ENCODE results near the gene C9orf72. TPM values are rescaled to one million over a fixed set of nuclear protein-coding genes. Genes with fewer than 3 reads are reported as not detected.

Gene C9orf72, protein sequence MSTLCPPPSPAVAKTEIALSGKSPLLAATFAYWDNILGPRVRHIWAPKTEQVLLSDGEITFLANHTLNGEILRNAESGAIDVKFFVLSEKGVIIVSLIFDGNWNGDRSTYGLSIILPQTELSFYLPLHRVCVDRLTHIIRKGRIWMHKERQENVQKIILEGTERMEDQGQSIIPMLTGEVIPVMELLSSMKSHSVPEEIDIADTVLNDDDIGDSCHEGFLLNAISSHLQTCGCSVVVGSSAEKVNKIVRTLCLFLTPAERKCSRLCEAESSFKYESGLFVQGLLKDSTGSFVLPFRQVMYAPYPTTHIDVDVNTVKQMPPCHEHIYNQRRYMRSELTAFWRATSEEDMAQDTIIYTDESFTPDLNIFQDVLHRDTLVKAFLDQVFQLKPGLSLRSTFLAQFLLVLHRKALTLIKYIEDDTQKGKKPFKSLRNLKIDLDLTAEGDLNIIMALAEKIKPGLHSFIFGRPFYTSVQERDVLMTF
- 3.3 to 5.8 TPM (median 4.8 TPM) in 5 replicates for total RNA-seq (2022; extraction: Qiagen RNA extraction; ENCODE audit: low read depth)

DNA sequence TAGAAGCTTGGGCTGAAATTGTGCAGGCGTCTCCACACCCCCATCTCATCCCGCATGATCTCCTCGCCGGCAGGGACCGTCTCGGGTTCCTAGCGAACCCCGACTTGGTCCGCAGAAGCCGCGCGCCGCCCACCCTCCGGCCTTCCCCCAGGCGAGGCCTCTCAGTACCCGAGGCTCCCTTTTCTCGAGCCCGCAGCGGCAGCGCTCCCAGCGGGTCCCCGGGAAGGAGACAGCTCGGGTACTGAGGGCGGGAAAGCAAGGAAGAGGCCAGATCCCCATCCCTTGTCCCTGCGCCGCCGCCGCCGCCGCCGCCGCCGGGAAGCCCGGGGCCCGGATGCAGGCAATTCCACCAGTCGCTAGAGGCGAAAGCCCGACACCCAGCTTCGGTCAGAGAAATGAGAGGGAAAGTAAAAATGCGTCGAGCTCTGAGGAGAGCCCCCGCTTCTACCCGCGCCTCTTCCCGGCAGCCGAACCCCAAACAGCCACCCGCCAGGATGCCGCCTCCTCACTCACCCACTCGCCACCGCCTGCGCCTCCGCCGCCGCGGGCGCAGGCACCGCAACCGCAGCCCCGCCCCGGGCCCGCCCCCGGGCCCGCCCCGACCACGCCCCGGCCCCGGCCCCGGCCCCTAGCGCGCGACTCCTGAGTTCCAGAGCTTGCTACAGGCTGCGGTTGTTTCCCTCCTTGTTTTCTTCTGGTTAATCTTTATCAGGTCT lies at the start of gene C9orf72:
Gene C9orf72 (minus strand): TSS at position 564 of the 716 bp plus-strand sequence. CDS start 6,361 bp downstream, outside the sequence.

DNA sequence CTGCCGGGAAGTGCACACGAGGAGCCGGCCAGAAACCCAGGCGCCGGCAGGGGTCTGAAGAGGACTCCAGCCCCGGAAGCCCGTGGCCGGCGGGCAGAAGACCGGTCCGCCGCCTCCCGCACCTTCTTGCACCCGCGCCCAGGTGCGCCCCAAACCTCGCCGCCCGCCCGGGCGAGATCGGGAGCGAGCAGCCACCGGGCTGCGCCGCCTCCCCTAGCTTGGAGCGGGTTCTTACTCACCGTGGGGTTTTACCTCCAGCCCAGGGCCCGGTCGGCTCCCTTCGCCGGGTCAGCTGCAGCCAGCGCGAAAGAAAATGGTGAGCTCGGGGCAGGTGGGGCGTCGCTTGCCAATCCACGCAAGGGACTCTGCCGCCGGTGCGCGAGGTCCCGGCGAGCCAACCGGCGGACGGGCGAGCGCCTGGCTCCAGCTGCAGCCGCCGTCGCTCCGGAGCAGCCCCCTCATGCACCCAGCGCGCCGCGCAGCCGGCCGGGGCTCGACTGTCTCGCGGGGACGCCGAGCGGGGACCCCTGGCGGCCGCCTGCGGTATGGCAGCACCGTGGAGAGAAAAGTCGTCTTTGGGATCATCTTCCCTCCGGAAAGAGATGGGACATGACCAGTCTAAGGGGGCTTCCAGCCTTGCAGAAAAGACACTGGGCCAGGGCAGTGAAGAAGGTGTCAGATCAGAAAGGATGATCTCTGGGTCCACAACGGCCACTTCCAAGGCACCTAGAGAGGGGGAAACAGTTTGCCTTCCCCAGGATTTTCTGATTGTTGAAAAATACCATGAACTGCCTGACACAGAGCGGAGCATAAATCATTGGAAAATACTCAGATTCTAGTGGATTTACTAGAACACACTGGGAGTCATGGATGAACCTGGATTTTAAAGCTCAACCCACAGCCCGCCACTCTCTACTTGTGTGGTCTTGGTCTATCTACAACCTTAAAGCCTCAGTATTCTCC lies 43.7 kb downstream of the C9orf72 start, which contains the start of gene MOB3B:
Gene MOB3B (minus strand): TSS at position 499 of the 963 bp plus-strand sequence. CDS start 74,264 bp downstream, outside the sequence.

GRCh38 chr9:27524236-27524635 lies 49.0 kb downstream of the C9orf72 start, which contains the start of gene IFNK:
IFNK (plus strand) TSS chr9:27524290; CDS start chr9:27524337, 47 bp downstream.

Other genes starting within 250 kb of the C9orf72 start
- gene IFNK, start 49.2 kb downstream of the C9orf72 start, total RNA-seq (2022; extraction: Qiagen RNA extraction; ENCODE audit: low read depth): not detected in 5 replicates
- gene MOB3B, start 43.7 kb downstream of the C9orf72 start, total RNA-seq (2022; extraction: Qiagen RNA extraction; ENCODE audit: low read depth): 7.2 to 11.0 TPM (median 9.6 TPM) in 5 replicates

All from A549 treated with GW870086 at 1 μM for 4 hours (cell line).